ENCODE data around the gene EBF3.

- TF ChIP-seq CTCF (IDR thresholded peaks at IDR 0.05; ENCODE audit: poor library complexity) = no peak
- no peak for TF ChIP-seq EZH2 (IDR thresholded peaks at IDR 0.05; ENCODE audit: borderline replicate concordance)
- TF ChIP-seq EZH2phosphoT487 (IDR thresholded peaks at IDR 0.05; ENCODE audit: low read depth, severe bottlenecking, unreplicated experiment) = no peak
Observed at GRCh38 chr10:129887381-129887905, 76.6 kb downstream of the EBF3 start.
